Measurements from ENCODE around the gene ZNF594. TPM values are rescaled to one million over a fixed set of nuclear protein-coding genes. Genes with fewer than 3 reads are reported as not detected.

ZNF594 gene
- total RNA-seq, 4 donors from 2014 or later = 2.5 to 10.1 (median 4.5) TPM

DNA sequence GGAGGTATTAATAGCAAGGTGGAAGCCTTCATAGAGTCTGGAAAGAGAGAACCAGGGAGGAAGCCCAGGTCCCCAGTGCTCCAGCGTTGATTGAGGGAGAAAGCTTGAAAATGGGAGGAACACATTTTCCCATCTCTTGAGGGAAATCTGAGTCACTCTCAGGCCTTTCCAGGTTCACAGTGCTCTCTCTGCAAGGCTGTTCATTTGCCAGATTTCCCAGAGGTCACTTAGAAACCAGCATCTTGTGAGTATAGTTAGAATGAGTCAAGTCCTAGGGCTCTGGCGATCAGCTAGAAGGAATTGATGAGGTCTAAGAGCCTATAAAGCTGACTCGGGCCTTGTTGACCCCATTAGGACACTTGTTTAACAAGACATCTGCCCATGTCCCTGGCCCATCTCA lies 17.7 kb upstream of the ZNF594 start:
- DNase-seq (ENCODE audit: low spot score in 2 of 2) = no peak
- no peak for TF ChIP-seq POLR2AphosphoS5 (IDR thresholded peaks at IDR 0.05)
- TF ChIP-seq POLR2A (IDR thresholded peaks at IDR 0.05) = no peak
- TF ChIP-seq CTCF (IDR thresholded peaks at IDR 0.05) = no peak
- no peak for TF ChIP-seq EP300 (IDR thresholded peaks at IDR 0.05)
- Histone ChIP-seq H3K4me1 (no peaks in the 10 kb centered on the region), H3K27me3 (no peaks in the 10 kb centered on the region), H3K4me3 (no peak overlapping the region), H3K36me3 (peaks cover 18% of the 10 kb centered on the region), H3K27ac (no peak overlapping the region), H3K9me3 (no peaks in the 10 kb centered on the region)
- 90% methylated on average over 3 of the region's 3 CpGs for WGBS

- Histone ChIP-seq H3K9me3 (no peaks in the 10 kb centered on the region), H3K36me3 (no peaks in the 10 kb centered on the region), H3K27ac (no peak overlapping the region), H3K4me3 (no peak overlapping the region), H3K4me1 (no peaks in the 10 kb centered on the region), H3K27me3 (no peaks in the 10 kb centered on the region)
- DNase-seq (ENCODE audit: low spot score in 2 of 2) = no peak
- no peak for TF ChIP-seq EP300 (IDR thresholded peaks at IDR 0.05)
- no peak for TF ChIP-seq POLR2AphosphoS5 (IDR thresholded peaks at IDR 0.05)
- TF ChIP-seq CTCF (IDR thresholded peaks at IDR 0.05) = no peak
- TF ChIP-seq POLR2A (IDR thresholded peaks at IDR 0.05) = no peak
- WGBS = 89% methylated on average over 1 of the region's 1 CpG
Observed at GRCh38 chr17:5203908-5204294, 12.2 kb upstream of the ZNF594 start.

- 95% methylated on average over 12 of the region's 14 CpGs for WGBS
- Histone ChIP-seq H3K27ac (no peak overlapping the region), H3K4me1 (no peaks in the 10 kb centered on the region), H3K27me3 (no peaks in the 10 kb centered on the region), H3K4me3 (no peak overlapping the region), H3K36me3 (no peaks in the 10 kb centered on the region), H3K9me3 (no peaks in the 10 kb centered on the region)
- TF ChIP-seq POLR2AphosphoS5 (IDR thresholded peaks at IDR 0.05) = no peak
- TF ChIP-seq POLR2A (IDR thresholded peaks at IDR 0.05) = no peak
- no peak for TF ChIP-seq CTCF (IDR thresholded peaks at IDR 0.05)
- TF ChIP-seq EP300 (IDR thresholded peaks at IDR 0.05) = no peak
- no peak for DNase-seq (ENCODE audit: low spot score in 2 of 2)
Observed at GRCh38 chr17:5203178-5203907, 11.7 kb upstream of the ZNF594 start.

- Histone ChIP-seq H3K9me3 (no peaks in the 10 kb centered on the region), H3K27ac (no peak overlapping the region), H3K27me3 (no peaks in the 10 kb centered on the region), H3K4me1 (no peaks in the 10 kb centered on the region), H3K4me3 (no peak overlapping the region), H3K36me3 (no peaks in the 10 kb centered on the region)
- DNase-seq (ENCODE audit: low spot score in 2 of 2) = no peak
- TF ChIP-seq CTCF (IDR thresholded peaks at IDR 0.05) (no peak), EP300 (IDR thresholded peaks at IDR 0.05) (no peak), POLR2AphosphoS5 (IDR thresholded peaks at IDR 0.05) (no peak), POLR2A (IDR thresholded peaks at IDR 0.05) (no peak)
- 79% methylated on average over 8 of the region's 8 CpGs for WGBS
Observed at GRCh38 chr17:5201011-5201410, 9.3 kb upstream of the ZNF594 start.

- Histone ChIP-seq H3K4me1 (no peaks in the 10 kb centered on the region), H3K36me3 (no peaks in the 10 kb centered on the region), H3K27me3 (no peaks in the 10 kb centered on the region), H3K9me3 (no peaks in the 10 kb centered on the region), H3K27ac (no peak overlapping the region), H3K4me3 (no peak overlapping the region)
- TF ChIP-seq POLR2AphosphoS5 (IDR thresholded peaks at IDR 0.05) = no peak
- TF ChIP-seq CTCF (IDR thresholded peaks at IDR 0.05) = no peak
- TF ChIP-seq EP300 (IDR thresholded peaks at IDR 0.05) = no peak
- TF ChIP-seq POLR2A (IDR thresholded peaks at IDR 0.05) = no peak
- 69% methylated on average over 2 of the region's 2 CpGs for whole genome bisulfite sequencing
- no peak for DNase-seq (ENCODE audit: low spot score in 2 of 2)
Observed at GRCh38 chr17:5200360-5200759, 8.7 kb upstream of the ZNF594 start.

Measured in suprapubic skin (tissue), 4 donors.